ENCODE data around the gene MFSD1. TPM values are rescaled to one million over a fixed set of nuclear protein-coding genes. Genes with fewer than 3 reads are reported as not detected.
"Not testable (repeated sequence)": the region's sequence is repeated elsewhere in the genome, so short reads cannot be mapped to it uniquely, and the experiment has no call there.

Gene MFSD1
- total and polyA plus RNA-seq, 9 donors: 24.0 to 38.0 (median 26.8) TPM

DNA sequence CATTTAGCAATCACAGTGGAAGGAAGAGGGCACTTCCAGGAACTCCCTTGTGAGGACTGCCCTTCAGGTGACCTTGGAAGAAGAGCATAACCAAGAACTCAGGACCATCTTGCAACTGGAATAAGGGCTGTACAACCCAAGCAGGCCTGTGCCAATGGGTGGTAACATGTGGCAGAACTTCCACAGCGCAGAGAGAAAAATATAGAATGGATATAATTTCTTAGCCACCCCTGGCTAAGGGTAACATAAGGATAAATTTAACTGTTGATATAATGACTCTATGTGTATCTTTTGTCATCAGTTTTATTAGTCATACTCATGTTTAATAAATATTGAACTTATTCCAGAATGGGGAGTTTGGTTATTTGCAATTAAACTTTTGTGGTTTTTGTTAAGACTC, 13.4 kb upstream of the MFSD1 start:
- no CpG with 5 or more reads among the region's 1 CpG for WGBS (ENCODE audit: insufficient coverage)
- H3K27me3 ChIP-seq (ENCODE audit: control insufficient read depth, insufficient read depth, low read length): no peaks in the 10 kb centered on the region

GRCh38 chr3:158789592-158789991, 12.3 kb upstream of the MFSD1 start:
- Histone ChIP-seq H3K9me3 (replicated peaks; ENCODE audit: control insufficient read depth, low read depth, low read length) (peaks cover 2% of the 10 kb centered on the region), H3K4me3 (ENCODE audit: low read length) (no peak overlapping the region), H3K27ac (ENCODE audit: low read length) (no peak overlapping the region), H3K27me3 (ENCODE audit: control insufficient read depth, insufficient read depth, low read length) (no peaks in the 10 kb centered on the region), H3K4me1 (ENCODE audit: control insufficient read depth, insufficient read depth, low read length) (peaks cover 2% of the 10 kb centered on the region), H3K36me3 (ENCODE audit: control insufficient read depth, insufficient read depth, low read length) (no peaks in the 10 kb centered on the region)
- no CpG with 5 or more reads among the region's 1 CpG for WGBS (ENCODE audit: insufficient coverage)
- DNase-seq: peak; percentile 79

More for the DNA sequence above, 13.4 kb upstream of the MFSD1 start:
- H3K9me3 ChIP-seq (replicated peaks; ENCODE audit: control insufficient read depth, low read depth, low read length): no peaks in the 10 kb centered on the region
- H3K4me3 ChIP-seq (ENCODE audit: low read length): no peak overlapping the region
- no peak overlapping the region for H3K27ac ChIP-seq (ENCODE audit: low read length)
- no peaks in the 10 kb centered on the region for H3K36me3 ChIP-seq (ENCODE audit: control insufficient read depth, insufficient read depth, low read length)
- H3K4me1 ChIP-seq (ENCODE audit: control insufficient read depth, insufficient read depth, low read length): peaks cover 2% of the 10 kb centered on the region
- DNase-seq: no peak

- Histone ChIP-seq H3K4me3 (ENCODE audit: low read length) (no peak overlapping the region), H3K4me1 (ENCODE audit: control insufficient read depth, insufficient read depth, low read length) (peaks cover 2% of the 10 kb centered on the region), H3K27me3 (ENCODE audit: control insufficient read depth, insufficient read depth, low read length) (no peaks in the 10 kb centered on the region), H3K27ac (ENCODE audit: low read length) (no peak overlapping the region), H3K36me3 (ENCODE audit: control insufficient read depth, insufficient read depth, low read length) (no peaks in the 10 kb centered on the region), H3K9me3 (replicated peaks; ENCODE audit: control insufficient read depth, low read depth, low read length) (peaks cover 4% of the 10 kb centered on the region)
- WGBS (ENCODE audit: insufficient coverage): 0% methylated on average over 4 of the region's 11 CpGs
- peak; percentile 92 for DNase-seq
Measured at GRCh38 chr3:158790901-158791589, 10.8 kb upstream of the MFSD1 start.

DNA sequence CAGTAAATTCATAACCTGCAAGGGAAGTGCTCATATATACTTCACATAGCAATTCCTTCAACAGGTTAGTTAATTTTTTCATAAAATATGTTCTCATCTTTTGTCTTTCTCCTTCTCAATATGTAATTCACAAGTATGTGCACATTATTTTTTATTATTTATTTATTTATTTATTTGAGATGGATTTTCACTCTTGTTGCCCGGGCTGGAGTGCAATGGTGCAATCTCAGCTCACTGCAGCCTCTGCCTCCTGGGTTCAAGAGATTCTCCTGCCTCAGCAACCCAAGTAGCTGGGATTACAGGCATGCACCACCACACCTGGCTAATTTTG, 10.3 kb upstream of the MFSD1 start:
- not testable (repeated sequence) for H3K27ac ChIP-seq (ENCODE audit: low read length); H3K27me3 ChIP-seq (ENCODE audit: control insufficient read depth, insufficient read depth, low read length); H3K36me3 ChIP-seq (ENCODE audit: control insufficient read depth, insufficient read depth, low read length); H3K4me1 ChIP-seq (ENCODE audit: control insufficient read depth, insufficient read depth, low read length); H3K4me3 ChIP-seq (ENCODE audit: low read length); H3K9me3 ChIP-seq (replicated peaks; ENCODE audit: control insufficient read depth, low read depth, low read length); DNase-seq
- WGBS (ENCODE audit: insufficient coverage): no CpG with 5 or more reads among the region's 1 CpG

GRCh38 chr3:158792709-158793108, 9.1 kb upstream of the MFSD1 start:
- peaks cover 4% of the 10 kb centered on the region for H3K9me3 ChIP-seq (replicated peaks; ENCODE audit: control insufficient read depth, low read depth, low read length)
- no peak overlapping the region for H3K4me3 ChIP-seq (ENCODE audit: low read length)
- H3K36me3 ChIP-seq (ENCODE audit: control insufficient read depth, insufficient read depth, low read length): no peaks in the 10 kb centered on the region
- no peak for DNase-seq
- WGBS (ENCODE audit: insufficient coverage): 58% methylated on average over 2 of the region's 8 CpGs
- peaks cover 2% of the 10 kb centered on the region for H3K4me1 ChIP-seq (ENCODE audit: control insufficient read depth, insufficient read depth, low read length)
- H3K27ac ChIP-seq (ENCODE audit: low read length): no peak overlapping the region
- H3K27me3 ChIP-seq (ENCODE audit: control insufficient read depth, insufficient read depth, low read length): no peaks in the 10 kb centered on the region

DNA sequence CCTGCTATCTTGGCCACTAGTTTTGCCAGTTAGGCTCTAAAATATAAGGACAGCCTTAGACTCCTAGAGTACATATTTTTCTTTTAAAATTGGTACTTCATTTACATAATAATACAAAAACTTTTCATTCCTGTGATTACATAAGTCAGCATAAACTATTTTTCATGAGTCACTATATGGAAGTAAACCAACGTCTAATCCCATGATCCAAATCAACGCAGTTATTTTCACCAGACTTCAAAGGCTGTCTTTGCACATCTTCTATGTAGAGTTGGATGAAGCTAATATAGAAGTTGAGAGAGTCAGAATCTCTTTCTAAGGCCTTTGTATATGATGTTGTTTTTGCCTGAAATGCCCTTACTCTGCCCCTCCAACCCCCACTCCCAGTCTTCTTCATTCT, 7.6 kb upstream of the MFSD1 start:
- Histone ChIP-seq H3K36me3 (ENCODE audit: control insufficient read depth, insufficient read depth, low read length) (no peaks in the 10 kb centered on the region), H3K27me3 (ENCODE audit: control insufficient read depth, insufficient read depth, low read length) (no peaks in the 10 kb centered on the region)
- no CpG with 5 or more reads among the region's 2 CpGs for WGBS (ENCODE audit: insufficient coverage)

GRCh38 chr3:158794936-158795518, 6.8 kb upstream of the MFSD1 start:
- H3K36me3 ChIP-seq (ENCODE audit: control insufficient read depth, insufficient read depth, low read length): no peaks in the 10 kb centered on the region
- H3K27ac ChIP-seq (ENCODE audit: low read length): no peak overlapping the region
- no peaks in the 10 kb centered on the region for H3K27me3 ChIP-seq (ENCODE audit: control insufficient read depth, insufficient read depth, low read length)
- no peak overlapping the region for H3K4me3 ChIP-seq (ENCODE audit: low read length)
- 86% methylated on average over 4 of the region's 5 CpGs for WGBS (ENCODE audit: insufficient coverage)
- no peak for DNase-seq
- peaks cover 2% of the 10 kb centered on the region for H3K4me1 ChIP-seq (ENCODE audit: control insufficient read depth, insufficient read depth, low read length)
- H3K9me3 ChIP-seq (replicated peaks; ENCODE audit: control insufficient read depth, low read depth, low read length): peaks cover 4% of the 10 kb centered on the region

More for the DNA sequence above, 7.6 kb upstream of the MFSD1 start:
- Histone ChIP-seq H3K27ac (ENCODE audit: low read length) (no peak overlapping the region), H3K4me1 (ENCODE audit: control insufficient read depth, insufficient read depth, low read length) (peaks cover 2% of the 10 kb centered on the region), H3K4me3 (ENCODE audit: low read length) (no peak overlapping the region), H3K9me3 (replicated peaks; ENCODE audit: control insufficient read depth, low read depth, low read length) (peaks cover 4% of the 10 kb centered on the region)
- DNase-seq: no peak

DNA sequence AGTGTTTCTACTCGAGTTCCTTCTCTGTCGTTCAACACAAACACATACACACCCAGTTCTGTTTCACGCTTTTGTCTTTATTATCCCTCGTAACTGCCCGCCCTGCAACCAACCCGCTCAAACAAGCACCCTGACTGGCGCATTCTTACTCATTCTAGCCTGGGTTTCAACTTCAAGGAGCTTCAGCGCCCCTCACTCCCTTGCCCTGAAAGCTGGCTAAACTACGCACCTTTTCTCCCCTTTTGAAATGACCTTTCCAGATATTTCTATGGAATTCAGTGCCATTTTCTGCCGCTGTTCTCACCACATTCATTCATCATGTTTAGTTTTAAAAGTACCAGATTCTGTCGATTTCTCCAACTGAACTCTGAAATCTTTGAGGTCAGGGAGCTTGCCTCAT, 653 bp upstream of the MFSD1 start:
- Histone ChIP-seq H3K4me3 (ENCODE audit: low read length) (peak overlapping the region; percentile 75), H3K27ac (ENCODE audit: low read length) (peak overlapping the region; percentile 87), H3K27me3 (ENCODE audit: control insufficient read depth, insufficient read depth, low read length) (no peaks in the 10 kb centered on the region), H3K36me3 (ENCODE audit: control insufficient read depth, insufficient read depth, low read length) (no peaks in the 10 kb centered on the region), H3K4me1 (ENCODE audit: control insufficient read depth, insufficient read depth, low read length) (peaks cover 11% of the 10 kb centered on the region), H3K9me3 (replicated peaks; ENCODE audit: control insufficient read depth, low read depth, low read length) (no peaks in the 10 kb centered on the region)
- WGBS (ENCODE audit: insufficient coverage): 5% methylated on average over 10 of the region's 11 CpGs
- DNase-seq: peak; percentile 32

GRCh38 chr3:158802409-158803268, 785 bp downstream of the MFSD1 start:
- H3K9me3 ChIP-seq (replicated peaks; ENCODE audit: control insufficient read depth, low read depth, low read length): no peaks in the 10 kb centered on the region
- 3% methylated on average over 6 of the region's 25 CpGs for WGBS (ENCODE audit: insufficient coverage)
- DNase-seq: no peak
- H3K36me3 ChIP-seq (ENCODE audit: control insufficient read depth, insufficient read depth, low read length): peaks cover under 1% of the 10 kb centered on the region
- peak overlapping the region; percentile 87 for H3K27ac ChIP-seq (ENCODE audit: low read length)
- peak overlapping the region; percentile 75 for H3K4me3 ChIP-seq (ENCODE audit: low read length)
- H3K27me3 ChIP-seq (ENCODE audit: control insufficient read depth, insufficient read depth, low read length): no peaks in the 10 kb centered on the region
- peaks cover 11% of the 10 kb centered on the region for H3K4me1 ChIP-seq (ENCODE audit: control insufficient read depth, insufficient read depth, low read length)

- Histone ChIP-seq H3K36me3 (ENCODE audit: control insufficient read depth, insufficient read depth, low read length) (peaks cover 12% of the 10 kb centered on the region), H3K4me3 (ENCODE audit: low read length) (no peak overlapping the region), H3K4me1 (ENCODE audit: control insufficient read depth, insufficient read depth, low read length) (peaks cover 11% of the 10 kb centered on the region), H3K9me3 (replicated peaks; ENCODE audit: control insufficient read depth, low read depth, low read length) (no peaks in the 10 kb centered on the region), H3K27me3 (ENCODE audit: control insufficient read depth, insufficient read depth, low read length) (no peaks in the 10 kb centered on the region), H3K27ac (ENCODE audit: low read length) (no peak overlapping the region)
- no CpG with 5 or more reads among the region's 3 CpGs for WGBS (ENCODE audit: insufficient coverage)
- DNase-seq: no peak
Measured at GRCh38 chr3:158804441-158804840, 2.6 kb downstream of the MFSD1 start.

All from muscle of leg (tissue), 11 donors.